Spleen (tissue), 11 donors: Measurements from ENCODE around the gene PTPRCAP. TPM values are rescaled to one million over a fixed set of nuclear protein-coding genes. Genes with fewer than 3 reads are reported as not detected.

Experiments used
- DNase-seq: peaks from one replicate; pipeline ENCODE4 v3.0.0-alpha.2; 2020
- H3K27ac ChIP-seq, 8 donors: fragments of 200-600 bp; sonication (generic) in 7 of 8; 1 replicate in 4 of 8; 2 replicates in 4 of 8; pipeline versions ENCODE4 v1.5.0 to v1.8.0; 2016 to 2021; ENCODE audit warnings: inconsistent platforms in 4 of 8, mild to moderate bottlenecking in 4 of 8, moderate library complexity in 1 of 8
- H3K27me3 ChIP-seq, 7 donors: fragments of 200-600 bp; sonication (generic) in 6 of 7; replicated peaks in 1 of 7; 1 replicate in 4 of 7; 2 replicates in 3 of 7; pipeline versions ENCODE4 v1.5.0 to v1.8.0; 2016 to 2021; ENCODE audit warnings: inconsistent platforms in 3 of 7, mild to moderate bottlenecking in 1 of 7
- H3K36me3 ChIP-seq, 6 donors: fragments of 200-600 bp; sonication (generic) in 5 of 6; 1 replicate in 4 of 6; 2 replicates in 2 of 6; pipeline versions ENCODE4 v1.5.0 to v1.8.0; 2016 to 2021; ENCODE audit warnings: inconsistent platforms in 2 of 6
- H3K4me1 ChIP-seq, 6 donors: fragments of 200-600 bp; sonication (generic) in 5 of 6; 1 replicate in 3 of 6; 2 replicates in 3 of 6; pipeline versions ENCODE4 v1.5.0 to v1.8.0; 2016 to 2021; ENCODE audit warnings: inconsistent platforms in 3 of 6
- H3K4me3 ChIP-seq, 8 donors: fragments of 200-600 bp; sonication (generic) in 7 of 8; 1 replicate in 4 of 8; 2 replicates in 4 of 8; pipeline versions ENCODE4 v1.5.0 to v1.8.0; 2016 to 2021; ENCODE audit warnings: inconsistent platforms in 4 of 8, mild to moderate bottlenecking in 4 of 8, moderate library complexity in 2 of 8
- H3K9me3 ChIP-seq, 8 donors: fragments of 200-600 bp; sonication (generic) in 7 of 8; 1 replicate in 4 of 8; 2 replicates in 4 of 8; pipeline versions ENCODE4 v1.5.0 to v1.8.0; 2016 to 2021; ENCODE audit warnings: inconsistent platforms in 4 of 8
- POLR2A ChIP-seq, 3 donors: fragments of 450-650 bp; IDR thresholded peaks; one replicate each; pipeline ENCODE4 v1.5.1; 2017; ENCODE audit warnings: antibody characterized with exemption in 3 of 3, mild to moderate bottlenecking in 1 of 3
- POLR2AphosphoS5 ChIP-seq, 3 donors: sonication (generic); formaldehyde crosslinking; IDR thresholded peaks; one replicate each; pipeline ENCODE4 v1.5.1; 2017; ENCODE audit warnings: antibody characterized with exemption in 3 of 3
- WGBS, 5 donors: extraction: QIAGEN DNeasy Blood & Tissue Kit in 3 of 5; methylation state at CpG; one replicate each; pipeline versions ENCODE4 v1.1.5 to v1.1.7; 2013 to 2018; 5-methylcytosine and 5-hydroxymethylcytosine counted together
- intact Hi-C: fragments of 100-400 bp; cut with DNase I; formaldehyde crosslinking; loops from one replicate; pipeline ENCODE4 v1.15.0; 2023; ENCODE audit warnings: low total_unique reads
- polyA plus RNA-seq, 3 donors: library from polyadenylated mRNA; stranded (reverse); fragments of 200-250 nt; gene quantifications; one replicate each; pipeline ENCODE4 v1.2.1, GENCODE V29; 2013
- total RNA-seq, 7 donors: library from RNA; depleted of rRNA in 3 of 7; stranded (reverse); fragments of >200 nt in 3 of 7; fragmentation: NEBNext Ultra II Directional in 4 of 7; extraction: Animal tissue kit (Norgen Biotek cat#: 25700) in 4 of 7; gene quantifications; one replicate each; pipeline versions ENCODE4 v1.1.0 to v1.2.1, GENCODE V29; 2016 to 2021
- TF ChIP-seq, protein P1 (sequence below), 11 experiments: fragments of 200-600 bp in 7 of 11; fragments of 450-650 bp in 4 of 11; sonication (generic) in 4 of 11; IDR thresholded peaks in 8 of 11; conservative IDR thresholded peaks in 3 of 11; 1 replicate in 7 of 11; 2 replicates in 4 of 11; pipeline versions ENCODE4 v1.4.0 to v1.8.0; 2016 to 2021; ENCODE audit warnings: antibody characterized with exemption in 11 of 11, inconsistent platforms in 4 of 11, mild to moderate bottlenecking in 1 of 11
- donor health status: healthy with polysubstance abuse.
- donor health status: DM: no; HTN: no; CAD: no; lungs with moderate emphysema.
- donor health status: DM: no; HTN: no; CAD: no.
- donor health status: Bipolar disorder and iron deficiency.
- donor health status: healthy.
- donor health status: DM: no; HTN: no; CAD: no.
- donor health status: DM: yes; HTN: yes; CAD: no.

Gene PTPRCAP
- total and polyA plus RNA-seq, 10 donors: 119 to 557 (median 238) TPM

DNA sequence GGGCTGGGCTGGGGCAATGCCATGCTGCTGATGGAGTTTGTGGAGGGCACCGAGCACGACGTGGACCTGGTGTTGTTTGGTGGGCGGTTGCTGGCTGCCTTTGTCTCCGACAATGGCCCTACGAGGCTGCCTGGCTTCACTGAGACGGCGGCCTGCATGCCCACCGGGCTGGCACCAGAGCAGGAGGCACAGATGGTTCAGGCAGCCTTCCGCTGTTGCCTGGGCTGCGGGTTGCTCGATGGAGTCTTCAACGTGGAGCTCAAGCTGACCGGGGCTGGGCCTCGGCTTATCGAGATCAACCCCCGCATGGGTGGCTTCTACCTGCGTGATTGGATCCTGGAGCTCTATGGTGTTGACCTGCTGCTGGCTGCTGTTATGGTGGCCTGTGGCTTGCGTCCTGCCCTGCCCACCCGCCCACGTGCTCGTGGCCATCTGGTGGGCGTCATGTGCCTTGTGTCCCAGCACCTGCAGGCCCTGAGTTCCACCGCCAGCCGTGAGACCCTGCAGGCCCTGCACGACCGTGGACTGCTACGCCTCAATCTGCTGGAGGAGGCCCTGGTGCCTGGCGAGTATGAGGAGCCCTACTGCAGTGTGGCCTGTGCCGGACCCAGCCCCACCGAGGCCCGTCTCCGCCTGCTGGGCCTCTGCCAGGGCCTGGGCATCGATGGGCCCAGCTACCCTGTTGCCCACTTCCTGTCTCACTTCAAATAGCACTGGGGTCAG is 13.4 kb downstream of the PTPRCAP start:
- no peak overlapping the region for H3K4me3 ChIP-seq
- no peaks in the 10 kb centered on the region for H3K27me3 ChIP-seq
- H3K27ac ChIP-seq: no peak overlapping the region
- WGBS, 5 donors: 76 to 94% (median 87%) methylated on average over 12 to 34 of the region's 34 CpGs
- peaks cover 23 to 46% (median 38%) of the 10 kb centered on the region in 6 donors for H3K4me1 ChIP-seq
- H3K36me3 ChIP-seq: no peaks in the 10 kb centered on the region
- no peaks in the 10 kb centered on the region for H3K9me3 ChIP-seq
- DNase-seq: no peak
- TF ChIP-seq POLR2AphosphoS5 (IDR thresholded peaks at IDR 0.05) (no peak), POLR2A (IDR thresholded peaks at IDR 0.05) (no peak)
- TF ChIP-seq, protein P1, sequence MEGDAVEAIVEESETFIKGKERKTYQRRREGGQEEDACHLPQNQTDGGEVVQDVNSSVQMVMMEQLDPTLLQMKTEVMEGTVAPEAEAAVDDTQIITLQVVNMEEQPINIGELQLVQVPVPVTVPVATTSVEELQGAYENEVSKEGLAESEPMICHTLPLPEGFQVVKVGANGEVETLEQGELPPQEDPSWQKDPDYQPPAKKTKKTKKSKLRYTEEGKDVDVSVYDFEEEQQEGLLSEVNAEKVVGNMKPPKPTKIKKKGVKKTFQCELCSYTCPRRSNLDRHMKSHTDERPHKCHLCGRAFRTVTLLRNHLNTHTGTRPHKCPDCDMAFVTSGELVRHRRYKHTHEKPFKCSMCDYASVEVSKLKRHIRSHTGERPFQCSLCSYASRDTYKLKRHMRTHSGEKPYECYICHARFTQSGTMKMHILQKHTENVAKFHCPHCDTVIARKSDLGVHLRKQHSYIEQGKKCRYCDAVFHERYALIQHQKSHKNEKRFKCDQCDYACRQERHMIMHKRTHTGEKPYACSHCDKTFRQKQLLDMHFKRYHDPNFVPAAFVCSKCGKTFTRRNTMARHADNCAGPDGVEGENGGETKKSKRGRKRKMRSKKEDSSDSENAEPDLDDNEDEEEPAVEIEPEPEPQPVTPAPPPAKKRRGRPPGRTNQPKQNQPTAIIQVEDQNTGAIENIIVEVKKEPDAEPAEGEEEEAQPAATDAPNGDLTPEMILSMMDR (IDR thresholded peaks at IDR 0.05 in 8 of 11, conservative IDR thresholded peaks at IDR 0.05 in 3 of 11): no peak
- intact Hi-C loops: no loop called here

DNA sequence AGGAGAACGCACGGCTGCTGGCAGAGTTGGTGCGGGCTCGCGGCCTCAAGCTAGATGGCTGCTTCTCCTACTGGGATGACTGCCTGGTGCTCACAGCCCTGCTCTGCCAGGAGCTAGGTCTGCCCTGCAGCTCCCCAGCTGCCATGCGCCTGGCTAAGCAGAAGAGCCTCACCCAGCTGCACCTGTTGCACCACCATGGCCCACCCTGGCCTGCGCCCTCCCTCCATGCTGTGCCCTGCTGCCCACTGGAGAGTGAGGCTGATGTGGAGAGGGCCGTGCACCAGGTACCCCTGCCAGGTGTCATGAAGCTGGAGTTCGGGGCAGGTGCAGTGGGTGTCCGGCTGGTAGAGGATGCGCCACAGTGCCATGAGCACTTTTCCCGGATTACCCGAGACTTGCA is 14.0 kb downstream of the PTPRCAP start:
- H3K9me3 ChIP-seq: no peaks in the 10 kb centered on the region
- peak; percentile 77 for DNase-seq
- H3K27ac ChIP-seq: no peak overlapping the region

DNA sequence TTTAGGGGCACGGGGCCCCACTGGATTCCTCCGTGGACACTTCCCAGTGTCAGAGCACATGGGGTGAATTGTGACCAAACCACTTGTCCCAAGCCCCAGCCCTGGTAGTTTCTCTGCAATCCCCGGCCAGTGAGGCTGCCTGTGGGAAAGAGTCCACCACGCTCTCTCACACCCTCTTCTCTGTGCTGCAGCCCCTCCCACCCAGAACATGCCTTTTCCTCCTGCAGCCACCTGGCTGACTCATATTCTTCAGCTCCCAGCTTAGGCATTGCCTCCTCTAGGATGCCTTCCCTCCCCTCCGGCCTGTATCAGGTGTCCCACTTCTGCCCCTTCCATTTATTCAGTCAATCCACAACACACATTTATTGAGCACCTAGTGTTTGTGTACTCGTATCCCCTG is 14.6 kb downstream of the PTPRCAP start:
- 71 to 88% (median 78%) methylated on average over 6 of the region's 6 CpGs for WGBS, 5 donors
- H3K27ac ChIP-seq: no peak overlapping the region
- no peak for DNase-seq
- H3K4me3 ChIP-seq: no peak overlapping the region
- no peaks in the 10 kb centered on the region for H3K36me3 ChIP-seq
- intact Hi-C loops: no loop called here
- H3K9me3 ChIP-seq: no peaks in the 10 kb centered on the region
- TF ChIP-seq POLR2AphosphoS5 (IDR thresholded peaks at IDR 0.05) (no peak), POLR2A (IDR thresholded peaks at IDR 0.05) (no peak)
- TF ChIP-seq, protein P1 (IDR thresholded peaks at IDR 0.05 in 8 of 11, conservative IDR thresholded peaks at IDR 0.05 in 3 of 11): no peak
- H3K27me3 ChIP-seq: no peaks in the 10 kb centered on the region
- H3K4me1 ChIP-seq: peaks cover 29 to 50% (median 41%) of the 10 kb centered on the region in 6 donors

More for the DNA sequence above, 14.0 kb downstream of the PTPRCAP start:
- no peaks in the 10 kb centered on the region for H3K36me3 ChIP-seq
- peaks cover 23 to 46% (median 39%) of the 10 kb centered on the region in 6 donors for H3K4me1 ChIP-seq
- intact Hi-C loops: no loop called here
- 94 to 98% (median 96%) methylated on average over 6 to 13 of the region's 13 CpGs for WGBS, 5 donors
- H3K27me3 ChIP-seq: no peaks in the 10 kb centered on the region
- TF ChIP-seq POLR2AphosphoS5 (IDR thresholded peaks at IDR 0.05): no peak
- TF ChIP-seq POLR2A (IDR thresholded peaks at IDR 0.05): no peak
- TF ChIP-seq, protein P1 (IDR thresholded peaks at IDR 0.05 in 8 of 11, conservative IDR thresholded peaks at IDR 0.05 in 3 of 11): no peak
- no peak overlapping the region for H3K4me3 ChIP-seq

DNA sequence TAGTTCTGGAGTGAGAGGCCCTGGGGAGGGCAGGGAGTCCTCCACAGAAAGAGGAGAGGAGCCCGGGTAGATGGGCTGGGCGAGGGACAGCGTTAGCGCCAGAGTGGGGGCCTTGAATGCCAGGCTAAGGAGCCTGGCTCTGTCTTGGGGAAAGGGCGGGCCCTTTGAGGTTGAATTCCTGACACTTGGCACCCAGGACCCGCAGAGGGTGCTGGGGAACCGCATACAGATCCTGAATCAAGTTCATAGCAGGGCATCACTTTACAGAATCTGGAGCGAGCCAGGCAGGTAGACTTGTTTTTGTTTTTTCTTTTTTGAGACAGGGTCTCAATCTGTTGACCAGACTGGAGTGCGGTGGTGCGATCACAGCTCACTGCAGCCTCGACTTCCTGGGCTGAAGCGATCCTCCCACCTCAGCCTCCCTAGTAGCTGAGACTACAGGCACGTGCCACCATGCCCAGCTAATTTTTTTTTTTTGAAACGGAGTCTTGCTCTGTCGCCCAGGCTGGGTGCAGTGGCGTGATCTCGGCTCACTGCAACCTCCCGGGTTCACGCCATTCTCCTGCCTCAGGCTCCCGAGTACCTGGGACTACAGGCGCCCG is 16.0 kb downstream of the PTPRCAP start:
- TF ChIP-seq POLR2AphosphoS5 (IDR thresholded peaks at IDR 0.05): no peak
- no peak for TF ChIP-seq POLR2A (IDR thresholded peaks at IDR 0.05)
- TF ChIP-seq, protein P1 (IDR thresholded peaks at IDR 0.05 in 8 of 11, conservative IDR thresholded peaks at IDR 0.05 in 3 of 11): no peak
- peak overlapping the region in 7 of 8 donors; percentile 88 to 96 (median 95) for H3K27ac ChIP-seq
- peaks cover 0 to under 1% (median 0%) of the 10 kb centered on the region in 7 donors for H3K27me3 ChIP-seq
- peaks cover 36 to 55% (median 47%) of the 10 kb centered on the region in 6 donors for H3K4me1 ChIP-seq
- H3K36me3 ChIP-seq: no peaks in the 10 kb centered on the region
- no peaks in the 10 kb centered on the region for H3K9me3 ChIP-seq
- peak overlapping the region in 6 of 8 donors; percentile 54 to 85 (median 66) for H3K4me3 ChIP-seq
- 72 to 77% (median 73%) methylated on average over 21 to 22 of the region's 22 CpGs for WGBS, 5 donors
- no peak for DNase-seq
- intact Hi-C loops: no loop called here
